Upper lobe of left lung (tissue), 6 donors: ENCODE data around the gene GJA3. TPM values are rescaled to one million over a fixed set of nuclear protein-coding genes. Genes with fewer than 3 reads are reported as not detected.
A peak's percentile ranks its signal among the peaks of the same experiment; 100 is the strongest.

Source experiments
- ATAC-seq, 2 donors: fragments of 200-7000 bp; cut with Tn5 transposase; one replicate each; pipeline ENCODE4 v1.9.1; 2022; ENCODE audit warnings: mild to moderate bottlenecking in 2 of 2, moderate library complexity in 2 of 2; ENCODE audit not compliant: low FRiP score in 2 of 2
- DNase-seq, 2 donors: peaks; one replicate each; pipeline ENCODE4 v3.0.0-alpha.2; 2019 to 2020
- H3K27ac ChIP-seq, 4 donors: fragments of 200-600 bp; sonication (generic); one replicate each; pipeline ENCODE4 v1.5.1; 2016 to 2019
- H3K27me3 ChIP-seq, 4 donors: fragments of 200-600 bp; sonication (generic); one replicate each; pipeline ENCODE4 v1.5.1; 2017 to 2019
- H3K36me3 ChIP-seq, 4 donors: fragments of 200-600 bp; sonication (generic); one replicate each; pipeline ENCODE4 v1.5.1; 2016 to 2019
- H3K4me1 ChIP-seq, 4 donors: fragments of 200-600 bp; sonication (generic); one replicate each; pipeline ENCODE4 v1.5.1; 2018 to 2019
- H3K4me3 ChIP-seq, 4 donors: fragments of 200-600 bp; sonication (generic); one replicate each; pipeline ENCODE4 v1.5.1; 2017 to 2019; ENCODE audit warnings: mild to moderate bottlenecking in 2 of 4, moderate library complexity in 1 of 4
- H3K9me3 ChIP-seq, 4 donors: fragments of 200-600 bp; sonication (generic); one replicate each; pipeline ENCODE4 v1.5.1; 2018 to 2019
- EP300 ChIP-seq, 4 donors: sonication (generic); formaldehyde crosslinking; IDR thresholded peaks; one replicate each; pipeline ENCODE4 v1.5.1; 2017; ENCODE audit warnings: antibody characterized with exemption in 4 of 4, control low read depth in 2 of 4
- POLR2A ChIP-seq, 4 donors: fragments of 450-650 bp; IDR thresholded peaks; one replicate each; pipeline ENCODE4 v1.5.1; 2016 to 2017; ENCODE audit warnings: antibody characterized with exemption in 4 of 4, mild to moderate bottlenecking in 2 of 4
- POLR2AphosphoS5 ChIP-seq, 2 donors: sonication (generic); formaldehyde crosslinking; IDR thresholded peaks; one replicate each; pipeline ENCODE4 v1.5.1; 2017; ENCODE audit warnings: antibody characterized with exemption in 2 of 2
- WGBS, 2 donors: methylation state at CpG; one replicate each; pipeline ENCODE4 v1.1.5; 2017 to 2018; 5-methylcytosine and 5-hydroxymethylcytosine counted together
- total RNA-seq, 6 donors: library from RNA; depleted of rRNA in 4 of 6; stranded (reverse); fragments of >200 nt in 4 of 6; gene quantifications; one replicate each; pipeline versions ENCODE4 v1.1.0 to v1.2.1, GENCODE V29; 2016 to 2021
- TF ChIP-seq, protein P1 (sequence below), 6 experiments: fragments of 450-650 bp in 4 of 6; fragments of 200-600 bp in 2 of 6; sonication (generic) in 2 of 6; IDR thresholded peaks; one replicate each; pipeline ENCODE4 v1.5.1; 2016 to 2019; ENCODE audit warnings: antibody characterized with exemption in 6 of 6
- donor health status: DM: no; HTN: no; CAD: no; lungs with moderate emphysema.
- donor health status: DM: no; HTN: yes; CAD: no; lungs with severe emphysema.

The GJA3 gene
- total RNA-seq, 6 donors from 2014 or later: 0.07 to 0.10 TPM; not detected in 4

DNA sequence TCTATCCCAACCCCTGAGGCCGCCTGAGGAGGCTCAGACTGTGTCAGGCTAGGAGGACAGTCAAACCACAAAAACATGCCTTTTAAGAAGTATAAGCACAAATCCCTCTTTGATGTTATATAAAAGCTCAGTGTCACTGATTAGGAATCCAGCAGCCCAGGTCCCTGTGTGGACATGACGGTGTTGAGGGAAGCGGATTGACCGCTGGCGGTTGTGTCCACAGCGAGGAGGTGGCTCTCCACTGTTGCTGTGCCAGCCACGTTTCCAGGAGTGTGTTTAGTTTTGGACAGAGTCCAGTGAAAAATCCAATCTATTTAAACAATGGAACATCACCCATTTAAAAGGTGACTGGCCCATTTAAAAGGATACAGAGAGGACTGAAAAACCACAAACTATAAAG, 7.5 kb upstream of the GJA3 start:
- H3K9me3 ChIP-seq: no peaks in the 10 kb centered on the region
- peaks cover 0 to 4% (median 0%) of the 10 kb centered on the region in 4 donors for H3K27me3 ChIP-seq
- no peak overlapping the region for H3K27ac ChIP-seq
- WGBS, 2 donors: 75 to 77% methylated on average over 7 of the region's 7 CpGs
- DNase-seq (peak in 1 of 2 donors; percentile 22), ATAC-seq (no peak)
- TF ChIP-seq, protein P1, sequence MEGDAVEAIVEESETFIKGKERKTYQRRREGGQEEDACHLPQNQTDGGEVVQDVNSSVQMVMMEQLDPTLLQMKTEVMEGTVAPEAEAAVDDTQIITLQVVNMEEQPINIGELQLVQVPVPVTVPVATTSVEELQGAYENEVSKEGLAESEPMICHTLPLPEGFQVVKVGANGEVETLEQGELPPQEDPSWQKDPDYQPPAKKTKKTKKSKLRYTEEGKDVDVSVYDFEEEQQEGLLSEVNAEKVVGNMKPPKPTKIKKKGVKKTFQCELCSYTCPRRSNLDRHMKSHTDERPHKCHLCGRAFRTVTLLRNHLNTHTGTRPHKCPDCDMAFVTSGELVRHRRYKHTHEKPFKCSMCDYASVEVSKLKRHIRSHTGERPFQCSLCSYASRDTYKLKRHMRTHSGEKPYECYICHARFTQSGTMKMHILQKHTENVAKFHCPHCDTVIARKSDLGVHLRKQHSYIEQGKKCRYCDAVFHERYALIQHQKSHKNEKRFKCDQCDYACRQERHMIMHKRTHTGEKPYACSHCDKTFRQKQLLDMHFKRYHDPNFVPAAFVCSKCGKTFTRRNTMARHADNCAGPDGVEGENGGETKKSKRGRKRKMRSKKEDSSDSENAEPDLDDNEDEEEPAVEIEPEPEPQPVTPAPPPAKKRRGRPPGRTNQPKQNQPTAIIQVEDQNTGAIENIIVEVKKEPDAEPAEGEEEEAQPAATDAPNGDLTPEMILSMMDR (IDR thresholded peaks at IDR 0.05): no peak
- TF ChIP-seq POLR2AphosphoS5 (IDR thresholded peaks at IDR 0.05) (no peak), POLR2A (IDR thresholded peaks at IDR 0.05) (no peak), EP300 (IDR thresholded peaks at IDR 0.05) (no peak)
- no peaks in the 10 kb centered on the region for H3K36me3 ChIP-seq
- no peak overlapping the region for H3K4me3 ChIP-seq
- no peaks in the 10 kb centered on the region for H3K4me1 ChIP-seq

DNA sequence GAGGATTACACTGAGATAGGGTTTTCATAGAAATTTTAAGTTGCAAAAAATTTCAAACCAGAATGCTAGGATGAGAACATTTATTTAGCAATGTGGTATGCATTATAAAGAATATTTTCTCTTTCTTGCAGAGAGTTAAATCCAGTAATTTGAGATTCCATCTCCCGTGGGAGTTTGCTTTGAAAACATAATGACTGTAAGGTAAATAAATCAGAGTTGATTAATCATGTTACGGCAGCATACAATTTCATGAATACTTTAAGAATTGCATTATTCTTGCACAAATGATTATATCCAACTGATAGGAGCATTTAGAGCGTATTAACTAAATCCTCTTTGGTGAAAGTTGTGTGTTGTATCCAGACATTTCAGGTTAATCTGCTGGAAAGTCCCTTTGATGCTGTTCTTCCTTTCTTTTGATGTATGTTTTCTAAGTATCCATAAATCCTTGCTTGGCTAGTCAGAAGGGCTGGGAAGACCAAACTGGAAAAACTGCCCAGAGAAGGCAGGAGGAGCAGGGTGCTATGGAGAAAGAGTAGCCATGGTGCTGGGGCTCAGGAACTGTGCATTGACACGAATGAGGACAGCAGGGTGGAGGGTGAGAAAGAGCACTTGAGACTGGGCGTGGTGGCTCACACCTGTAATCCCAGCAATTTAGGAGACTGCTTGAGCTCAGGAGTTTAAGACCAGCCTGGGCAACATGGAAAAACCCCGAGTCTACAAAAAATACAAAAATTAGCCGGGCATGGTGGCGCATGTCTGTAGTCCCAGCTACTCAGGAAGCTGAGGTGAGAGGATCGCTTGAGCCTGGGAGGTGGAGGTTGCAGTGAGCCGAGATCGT, 4.8 kb upstream of the GJA3 start:
- WGBS, 2 donors: 69 to 75% methylated on average over 11 of the region's 11 CpGs
- peaks cover 12 to 14% (median 13%) of the 10 kb centered on the region in 4 donors for H3K4me1 ChIP-seq
- no peak for DNase-seq
- H3K9me3 ChIP-seq: no peaks in the 10 kb centered on the region
- ATAC-seq: no peak
- peaks cover 0 to 14% (median 11%) of the 10 kb centered on the region in 4 donors for H3K27me3 ChIP-seq
- H3K27ac ChIP-seq: no peak overlapping the region
- TF ChIP-seq POLR2AphosphoS5 (IDR thresholded peaks at IDR 0.05) (no peak), EP300 (IDR thresholded peaks at IDR 0.05) (no peak), POLR2A (IDR thresholded peaks at IDR 0.05) (no peak)
- TF ChIP-seq, protein P1 (IDR thresholded peaks at IDR 0.05): no peak
- no peaks in the 10 kb centered on the region for H3K36me3 ChIP-seq
- no peak overlapping the region for H3K4me3 ChIP-seq

DNA sequence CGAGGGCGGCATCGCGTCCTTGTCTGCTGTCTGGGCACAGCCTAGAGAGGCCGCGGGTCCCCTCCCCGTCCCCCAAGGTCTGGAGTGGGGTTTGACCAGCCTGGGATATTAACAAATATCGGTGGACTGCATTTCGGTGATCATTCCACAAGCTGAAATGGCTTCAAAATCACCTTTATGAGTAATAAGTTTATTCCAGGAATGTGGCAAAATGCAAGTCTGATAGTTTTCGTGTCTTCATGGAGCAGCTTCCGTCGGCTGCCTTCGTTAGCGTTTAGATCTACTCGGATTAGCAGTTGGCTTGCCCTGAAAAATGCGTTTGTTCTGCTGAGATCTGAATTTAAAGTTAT, 1.1 kb upstream of the GJA3 start:
- H3K27ac ChIP-seq: no peak overlapping the region
- ATAC-seq (no peak), DNase-seq (no peak)
- H3K4me3 ChIP-seq: peak overlapping the region in 2 of 4 donors; percentile 39 to 51
- WGBS, 2 donors: 59 to 63% methylated on average over 10 to 16 of the region's 16 CpGs
- TF ChIP-seq POLR2AphosphoS5 (IDR thresholded peaks at IDR 0.05) (no peak), POLR2A (IDR thresholded peaks at IDR 0.05) (no peak), EP300 (IDR thresholded peaks at IDR 0.05) (no peak)
- TF ChIP-seq, protein P1 (IDR thresholded peaks at IDR 0.05): no peak
- H3K9me3 ChIP-seq: no peaks in the 10 kb centered on the region
- H3K36me3 ChIP-seq: no peaks in the 10 kb centered on the region
- H3K4me1 ChIP-seq: peaks cover 18 to 21% (median 19%) of the 10 kb centered on the region in 4 donors
- H3K27me3 ChIP-seq: peaks cover 0 to 44% (median 17%) of the 10 kb centered on the region in 4 donors

DNA sequence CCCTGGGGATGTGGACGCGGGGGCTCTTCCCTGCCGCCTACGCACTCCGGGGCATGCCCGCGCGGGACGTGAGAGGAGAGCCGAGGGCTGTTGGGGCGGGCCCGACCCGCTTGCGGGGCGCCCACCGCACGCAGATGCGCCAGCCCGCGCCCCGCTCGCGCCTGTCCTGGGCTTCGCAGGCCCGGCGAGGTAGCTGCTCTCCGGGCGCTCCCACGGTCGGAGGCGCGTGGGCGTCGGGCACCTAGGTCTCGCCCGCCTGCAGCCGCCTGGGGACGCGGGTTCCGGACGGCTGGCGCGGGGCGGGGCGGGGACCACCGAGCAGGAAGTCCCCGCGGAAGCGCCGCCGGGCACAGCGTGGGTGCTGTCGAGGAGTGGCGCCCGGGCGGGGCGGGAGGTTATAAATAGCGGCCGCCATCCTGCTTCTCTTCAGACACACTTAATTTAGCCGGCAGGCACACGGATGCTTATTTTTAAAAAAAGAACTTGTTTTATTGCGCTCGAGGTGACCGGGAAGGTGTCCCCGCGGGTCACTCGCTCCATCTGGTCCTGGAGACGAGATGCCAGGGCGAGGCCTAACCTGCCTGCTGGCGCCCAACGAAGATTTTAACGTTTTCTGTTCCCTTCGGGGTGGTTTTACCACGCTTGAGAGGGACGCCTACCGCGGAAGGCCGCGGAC, 561 bp upstream of the GJA3 start:
- Histone ChIP-seq H3K4me3 (peak overlapping the region in 3 of 4 donors; percentile 39 to 51 (median 39)), H3K36me3 (no peaks in the 10 kb centered on the region), H3K27ac (no peak overlapping the region), H3K9me3 (no peaks in the 10 kb centered on the region), H3K4me1 (peaks cover 18 to 21% (median 19%) of the 10 kb centered on the region in 4 donors), H3K27me3 (peaks cover 0 to 49% (median 17%) of the 10 kb centered on the region in 4 donors)
- TF ChIP-seq POLR2A (IDR thresholded peaks at IDR 0.05) (no peak), POLR2AphosphoS5 (IDR thresholded peaks at IDR 0.05) (no peak), EP300 (IDR thresholded peaks at IDR 0.05) (no peak)
- TF ChIP-seq, protein P1 (IDR thresholded peaks at IDR 0.05): no peak
- DNase-seq (peak in 1 of 2 donors; percentile 89), ATAC-seq (peak in 1 of 2 donors; percentile 40)
- WGBS, 2 donors: 8 to 13% methylated on average over 13 to 37 of the region's 79 CpGs
